ENCODE data around the gene C3orf80.
"Not testable (repeated sequence)": the region's sequence is repeated elsewhere in the genome, so short reads cannot be mapped to it uniquely, and the experiment has no call there.

DNA sequence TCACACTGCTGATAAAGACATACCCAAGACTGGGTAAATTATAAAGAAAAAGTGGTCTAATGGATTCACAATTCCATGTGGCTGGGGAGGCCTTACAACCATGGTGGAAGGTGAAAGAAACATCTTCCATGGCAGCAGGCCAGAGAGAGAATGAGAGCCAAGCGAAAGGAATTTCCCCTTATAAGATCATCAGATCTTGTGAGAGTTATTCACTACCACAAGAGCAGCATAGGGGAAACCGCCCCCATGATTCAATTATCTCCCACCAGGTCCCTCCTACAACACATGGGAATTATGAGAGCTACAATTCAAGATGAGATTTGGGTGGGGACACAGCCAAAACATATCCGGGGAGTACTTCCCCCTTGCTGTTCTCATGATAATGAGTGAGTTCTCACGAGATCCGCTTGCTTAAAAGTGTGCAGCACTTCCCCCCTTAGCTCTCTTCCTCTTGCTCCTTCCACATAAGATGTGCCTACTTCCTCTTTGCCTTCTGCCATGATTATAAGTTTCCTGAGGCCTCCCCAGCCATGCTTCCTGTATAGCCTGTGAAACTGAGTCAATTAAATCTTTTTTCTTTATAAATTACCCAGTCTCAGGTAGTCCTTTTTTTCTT lies 20.7 kb upstream of the C3orf80 start:
- TF ChIP-seq, protein P1, sequence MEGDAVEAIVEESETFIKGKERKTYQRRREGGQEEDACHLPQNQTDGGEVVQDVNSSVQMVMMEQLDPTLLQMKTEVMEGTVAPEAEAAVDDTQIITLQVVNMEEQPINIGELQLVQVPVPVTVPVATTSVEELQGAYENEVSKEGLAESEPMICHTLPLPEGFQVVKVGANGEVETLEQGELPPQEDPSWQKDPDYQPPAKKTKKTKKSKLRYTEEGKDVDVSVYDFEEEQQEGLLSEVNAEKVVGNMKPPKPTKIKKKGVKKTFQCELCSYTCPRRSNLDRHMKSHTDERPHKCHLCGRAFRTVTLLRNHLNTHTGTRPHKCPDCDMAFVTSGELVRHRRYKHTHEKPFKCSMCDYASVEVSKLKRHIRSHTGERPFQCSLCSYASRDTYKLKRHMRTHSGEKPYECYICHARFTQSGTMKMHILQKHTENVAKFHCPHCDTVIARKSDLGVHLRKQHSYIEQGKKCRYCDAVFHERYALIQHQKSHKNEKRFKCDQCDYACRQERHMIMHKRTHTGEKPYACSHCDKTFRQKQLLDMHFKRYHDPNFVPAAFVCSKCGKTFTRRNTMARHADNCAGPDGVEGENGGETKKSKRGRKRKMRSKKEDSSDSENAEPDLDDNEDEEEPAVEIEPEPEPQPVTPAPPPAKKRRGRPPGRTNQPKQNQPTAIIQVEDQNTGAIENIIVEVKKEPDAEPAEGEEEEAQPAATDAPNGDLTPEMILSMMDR (conservative IDR thresholded peaks at IDR 0.05): not testable (repeated sequence)
- not testable (repeated sequence) for TF ChIP-seq ZFX (IDR thresholded peaks at IDR 0.05)

Measured in C4-2B (cell line).